GM13977 (cell line): ENCODE measurements around the gene SERPINA12.

ENCODE experiments used
- DNase-seq: peaks from one replicate; pipeline ENCODE4 v3.0.0; 2012; ENCODE audit warnings: low spot score
- in situ Hi-C: fragments of 300-500 bp; cut with MboI; formaldehyde crosslinking; loops from one replicate; pipeline ENCODE4 v1.12.0; 2022; ENCODE audit warnings: low sequenced_read_pairs, low pct_unique_long_range_greater_than_20kb, mixed read lengths, inconsistent platforms; ENCODE audit not compliant: unreplicated experiment
- TF ChIP-seq, protein P1 (sequence below): IDR thresholded peaks from 2 replicates; pipeline ENCODE4 v1.5.1; 2012; ENCODE audit warnings: mild to moderate bottlenecking, control low read depth; ENCODE audit not compliant: insufficient read depth; ENCODE audit errors: extremely low read depth, missing control alignments

The SERPINA12 gene

DNA sequence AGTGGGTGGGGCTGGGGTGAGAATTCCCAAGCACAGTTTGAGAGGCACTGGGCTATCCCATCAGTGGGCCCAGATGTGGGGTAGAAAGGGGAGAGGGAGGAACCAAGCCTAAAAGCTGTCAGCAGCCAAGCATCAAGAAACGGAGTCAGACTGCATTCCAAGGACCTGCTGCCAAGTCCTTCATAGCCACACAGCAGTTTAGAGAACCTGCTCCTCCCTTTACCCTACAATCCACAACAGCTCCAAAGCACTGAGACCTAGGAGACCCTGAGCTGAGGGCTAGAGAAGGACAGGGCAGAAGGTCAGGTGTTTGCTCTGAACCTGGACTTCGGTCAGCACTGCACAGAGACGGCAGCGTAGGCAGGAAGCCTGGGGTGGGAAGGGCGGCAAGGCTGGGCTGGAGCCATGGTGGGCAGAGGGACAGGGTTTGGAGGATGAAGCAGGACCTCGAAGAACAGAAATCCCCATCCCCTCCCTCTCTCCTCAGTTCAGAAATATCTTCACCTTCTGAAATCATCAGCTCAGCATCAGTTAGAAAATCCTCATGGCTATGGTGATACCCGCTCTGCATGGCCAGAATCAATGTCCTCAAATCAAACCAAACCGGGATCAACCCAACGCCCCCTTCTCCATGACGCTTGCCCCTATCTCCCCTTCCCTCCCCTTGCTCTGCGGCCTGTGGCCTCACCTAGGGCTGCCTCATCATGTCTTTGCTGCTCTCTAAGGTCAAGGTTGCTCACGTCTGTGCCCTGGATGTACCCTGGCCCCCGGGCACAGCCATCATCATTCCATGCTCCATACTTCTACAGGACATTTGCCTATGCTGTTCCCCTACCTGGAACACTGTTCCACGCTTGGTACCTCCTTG is 39.1 kb upstream of the SERPINA12 start:
- TF ChIP-seq, protein P1, sequence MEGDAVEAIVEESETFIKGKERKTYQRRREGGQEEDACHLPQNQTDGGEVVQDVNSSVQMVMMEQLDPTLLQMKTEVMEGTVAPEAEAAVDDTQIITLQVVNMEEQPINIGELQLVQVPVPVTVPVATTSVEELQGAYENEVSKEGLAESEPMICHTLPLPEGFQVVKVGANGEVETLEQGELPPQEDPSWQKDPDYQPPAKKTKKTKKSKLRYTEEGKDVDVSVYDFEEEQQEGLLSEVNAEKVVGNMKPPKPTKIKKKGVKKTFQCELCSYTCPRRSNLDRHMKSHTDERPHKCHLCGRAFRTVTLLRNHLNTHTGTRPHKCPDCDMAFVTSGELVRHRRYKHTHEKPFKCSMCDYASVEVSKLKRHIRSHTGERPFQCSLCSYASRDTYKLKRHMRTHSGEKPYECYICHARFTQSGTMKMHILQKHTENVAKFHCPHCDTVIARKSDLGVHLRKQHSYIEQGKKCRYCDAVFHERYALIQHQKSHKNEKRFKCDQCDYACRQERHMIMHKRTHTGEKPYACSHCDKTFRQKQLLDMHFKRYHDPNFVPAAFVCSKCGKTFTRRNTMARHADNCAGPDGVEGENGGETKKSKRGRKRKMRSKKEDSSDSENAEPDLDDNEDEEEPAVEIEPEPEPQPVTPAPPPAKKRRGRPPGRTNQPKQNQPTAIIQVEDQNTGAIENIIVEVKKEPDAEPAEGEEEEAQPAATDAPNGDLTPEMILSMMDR, result no peak
- in situ Hi-C loops, result no loop called here
- no peak for DNase-seq

DNA sequence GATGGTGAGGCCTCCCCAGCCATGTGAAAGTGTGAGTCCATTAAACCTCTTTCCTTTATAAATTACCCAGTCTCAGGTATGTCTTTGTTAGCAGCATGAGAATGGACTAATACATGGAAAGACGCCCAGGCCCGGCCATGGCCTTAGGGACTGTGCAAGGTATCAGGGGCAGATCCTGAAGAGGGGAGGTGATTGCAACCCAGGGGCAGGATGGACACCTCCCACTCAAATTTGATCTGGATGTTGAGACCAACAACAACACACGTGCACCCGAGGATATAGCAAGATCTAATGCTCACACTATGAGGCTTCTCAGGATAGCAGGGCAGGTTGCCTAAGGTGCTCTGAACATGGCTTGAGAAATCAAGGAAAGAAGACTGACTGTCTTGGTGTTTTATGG is 38.5 kb upstream of the SERPINA12 start:
- in situ Hi-C loops, result no loop called here
- TF ChIP-seq, protein P1, result no peak
- DNase-seq, result no peak

DNA sequence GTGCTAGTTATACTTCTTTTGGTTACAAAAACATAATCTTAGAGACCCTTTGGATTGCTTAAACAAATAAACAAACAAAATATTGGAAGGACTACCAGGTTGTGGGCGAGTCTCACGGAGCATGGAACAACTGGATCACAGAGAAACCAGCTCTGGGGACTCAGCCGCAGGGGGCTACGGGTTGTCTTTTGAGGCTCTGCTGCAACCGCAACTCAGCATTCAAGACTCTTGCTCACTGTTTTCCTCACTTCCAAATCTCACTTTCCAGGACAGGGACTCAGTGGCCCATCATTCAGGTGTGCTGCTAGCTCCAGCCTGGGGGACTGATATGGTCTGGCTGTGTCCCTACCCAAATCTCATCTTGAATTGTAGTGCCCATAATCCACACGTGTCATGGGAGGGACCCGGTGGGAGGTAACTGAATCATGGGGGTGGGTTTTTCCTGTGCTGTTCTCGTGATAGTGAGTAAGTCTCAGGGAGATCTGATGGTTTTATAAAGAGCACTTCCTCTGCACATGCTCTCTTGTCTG is 37.9 kb upstream of the SERPINA12 start:
- in situ Hi-C loops, result no loop called here

DNA sequence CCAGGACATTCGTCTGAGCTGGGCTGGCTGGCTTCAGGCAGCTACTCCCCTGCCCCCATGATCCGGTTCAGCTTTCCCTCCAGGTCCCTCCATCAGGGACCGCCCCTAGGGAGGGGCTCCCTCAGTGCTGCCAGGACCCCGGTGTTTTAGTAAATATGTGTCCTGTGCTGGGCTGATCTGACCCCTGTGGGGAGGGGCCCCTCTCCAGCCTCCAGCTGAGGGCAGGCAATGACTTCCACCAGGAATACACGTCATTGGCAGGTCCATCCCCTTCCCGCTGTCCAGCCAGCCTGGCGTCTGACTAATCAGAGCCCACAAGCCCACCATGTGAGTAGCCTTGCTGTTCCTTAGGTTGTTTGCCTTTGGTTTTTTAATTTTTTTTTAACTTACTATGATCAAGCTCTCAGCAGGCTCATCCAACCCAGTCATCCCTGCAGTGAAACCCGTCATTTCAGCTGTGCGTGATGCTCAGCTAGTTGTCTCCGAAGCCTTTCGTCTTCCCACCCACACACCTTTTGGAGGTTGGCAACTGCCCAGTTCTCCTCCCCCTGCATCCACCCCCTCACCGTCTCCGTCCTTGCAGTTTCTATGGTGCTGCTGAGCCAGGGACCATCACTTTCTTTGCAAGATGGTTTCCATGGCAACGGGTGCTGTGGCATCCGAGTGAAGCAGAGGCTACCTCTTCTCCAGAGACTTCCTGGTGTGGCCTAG is 36.0 kb upstream of the SERPINA12 start:
- in situ Hi-C loops, result no loop called here
- TF ChIP-seq, protein P1, result no peak
- DNase-seq, result no peak

More for the DNA sequence above, 37.9 kb upstream of the SERPINA12 start:
- no peak for DNase-seq
- TF ChIP-seq, protein P1, result no peak

DNA sequence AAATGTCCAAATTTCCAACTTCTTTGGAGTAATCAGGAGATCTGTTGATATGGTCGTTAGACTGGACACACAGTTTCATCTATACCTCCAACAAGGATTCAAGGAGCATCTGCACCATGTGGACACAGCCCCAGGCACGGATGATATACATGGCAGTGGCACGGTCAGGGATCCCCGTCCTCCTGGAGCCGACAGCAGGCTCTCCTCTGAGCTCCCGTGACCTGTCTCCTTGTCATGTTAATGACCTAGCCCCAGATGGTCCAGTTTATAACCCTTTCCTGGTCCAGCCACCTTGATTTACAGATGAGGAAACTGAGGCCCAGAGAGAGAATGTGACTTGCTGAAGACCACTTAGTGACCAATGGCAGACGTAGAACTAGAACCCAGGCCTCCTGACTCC is 35.5 kb upstream of the SERPINA12 start:
- DNase-seq, result no peak
- TF ChIP-seq, protein P1, result no peak
- in situ Hi-C loops, result no loop called here

DNA sequence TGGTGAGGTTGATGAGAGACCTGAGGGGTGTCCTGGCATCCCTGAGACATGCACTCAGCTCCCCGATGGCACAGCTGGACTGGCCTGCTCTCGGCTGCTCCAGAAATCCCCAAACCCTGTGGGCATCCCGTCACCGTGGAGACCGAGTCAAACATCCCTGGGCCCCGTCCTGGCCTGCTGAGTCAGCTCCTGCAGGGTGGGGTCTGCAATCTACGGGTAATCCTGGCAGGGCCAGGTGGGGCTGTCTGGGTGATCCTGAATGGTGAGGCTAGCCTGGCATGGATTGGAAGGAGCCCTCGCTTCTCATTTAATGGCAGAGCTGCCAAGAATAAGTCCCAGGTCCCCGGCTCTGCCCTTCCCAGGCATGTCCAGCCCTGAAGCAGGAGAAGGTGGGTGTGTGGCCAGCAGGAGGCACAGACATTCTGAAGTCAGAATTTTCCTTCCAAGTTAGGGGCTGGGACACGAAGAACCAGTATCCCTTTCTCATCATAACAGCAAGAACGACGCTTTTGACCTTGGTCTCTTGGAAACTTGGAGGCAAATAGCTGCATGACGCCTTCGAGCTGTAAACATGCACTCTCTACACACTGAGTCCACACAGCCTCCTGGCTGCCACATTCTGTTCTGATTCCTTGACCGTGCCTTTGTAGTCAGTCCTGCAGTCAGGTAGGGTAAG is 34.3 kb upstream of the SERPINA12 start:
- TF ChIP-seq, protein P1, result no peak
- in situ Hi-C loops, result no loop called here
- no peak for DNase-seq
